ENCODE measurements around the gene RAD51B.

DNA sequence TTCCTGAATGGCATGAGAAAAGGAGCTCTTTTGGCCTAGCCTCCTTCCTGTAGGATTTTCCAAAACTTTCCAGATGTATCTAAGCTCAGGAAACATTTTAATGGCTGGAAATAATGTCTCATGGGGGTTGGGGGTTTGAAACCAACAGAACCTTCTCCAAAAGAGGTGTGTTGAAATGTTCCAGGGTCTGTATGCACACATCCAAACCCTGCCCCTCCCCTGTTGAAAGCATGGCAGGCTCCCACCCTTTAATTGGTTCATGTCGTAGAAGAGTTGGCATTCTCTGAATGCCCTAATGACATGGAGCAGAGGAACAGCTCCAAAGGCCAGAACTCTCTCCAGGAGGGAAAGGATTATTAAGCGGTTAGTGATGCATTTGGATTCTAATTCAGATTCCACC, 620.1 kb downstream of the RAD51B start:
- TF ChIP-seq POLR2AphosphoS5 (IDR thresholded peaks at IDR 0.05) (no peak), POLR2A (IDR thresholded peaks at IDR 0.05) (no peak), EP300 (IDR thresholded peaks at IDR 0.05) (no peak)
- TF ChIP-seq, protein P1, sequence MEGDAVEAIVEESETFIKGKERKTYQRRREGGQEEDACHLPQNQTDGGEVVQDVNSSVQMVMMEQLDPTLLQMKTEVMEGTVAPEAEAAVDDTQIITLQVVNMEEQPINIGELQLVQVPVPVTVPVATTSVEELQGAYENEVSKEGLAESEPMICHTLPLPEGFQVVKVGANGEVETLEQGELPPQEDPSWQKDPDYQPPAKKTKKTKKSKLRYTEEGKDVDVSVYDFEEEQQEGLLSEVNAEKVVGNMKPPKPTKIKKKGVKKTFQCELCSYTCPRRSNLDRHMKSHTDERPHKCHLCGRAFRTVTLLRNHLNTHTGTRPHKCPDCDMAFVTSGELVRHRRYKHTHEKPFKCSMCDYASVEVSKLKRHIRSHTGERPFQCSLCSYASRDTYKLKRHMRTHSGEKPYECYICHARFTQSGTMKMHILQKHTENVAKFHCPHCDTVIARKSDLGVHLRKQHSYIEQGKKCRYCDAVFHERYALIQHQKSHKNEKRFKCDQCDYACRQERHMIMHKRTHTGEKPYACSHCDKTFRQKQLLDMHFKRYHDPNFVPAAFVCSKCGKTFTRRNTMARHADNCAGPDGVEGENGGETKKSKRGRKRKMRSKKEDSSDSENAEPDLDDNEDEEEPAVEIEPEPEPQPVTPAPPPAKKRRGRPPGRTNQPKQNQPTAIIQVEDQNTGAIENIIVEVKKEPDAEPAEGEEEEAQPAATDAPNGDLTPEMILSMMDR (IDR thresholded peaks at IDR 0.05), result no peak
